Upper lobe of right lung (tissue), 1 donor: ENCODE measurements around the gene NPC2. TPM values are rescaled to one million over a fixed set of nuclear protein-coding genes. Genes with fewer than 3 reads are reported as not detected.
A peak's percentile ranks its signal among the peaks of the same experiment; 100 is the strongest.

Source experiments
- ATAC-seq: fragments of 200-7000 bp; cut with Tn5 transposase; one replicate; pipeline ENCODE4 v1.9.1; 2020; ENCODE audit warnings: mild to moderate bottlenecking, moderate library complexity
- DNase-seq: peaks from one replicate; pipeline ENCODE4 v3.0.0-alpha.2; 2020
- H3K27ac ChIP-seq: fragments of 200-600 bp; one replicate; pipeline ENCODE4 v1.8.0; 2022
- H3K27me3 ChIP-seq: fragments of 200-600 bp; one replicate; pipeline ENCODE4 v1.8.0; 2022; ENCODE audit warnings: mild to moderate bottlenecking
- H3K36me3 ChIP-seq: fragments of 200-600 bp; one replicate; pipeline ENCODE4 v1.8.0; 2022
- H3K4me1 ChIP-seq: fragments of 200-600 bp; one replicate; pipeline ENCODE4 v1.8.0; 2022
- H3K4me3 ChIP-seq: fragments of 200-600 bp; one replicate; pipeline ENCODE4 v1.8.0; 2022; ENCODE audit warnings: mild to moderate bottlenecking
- H3K9me3 ChIP-seq: fragments of 200-600 bp; one replicate; pipeline ENCODE4 v1.8.0; 2022
- CTCF ChIP-seq: fragments of 200-600 bp; IDR thresholded peaks from one replicate; pipeline ENCODE4 v1.8.0; 2022; ENCODE audit warnings: antibody characterized with exemption
- intact Hi-C: fragments of 100-400 bp; cut with DNase I; formaldehyde crosslinking; loops from one replicate; pipeline ENCODE4 v1.11.0; 2022
- total RNA-seq: library from RNA; stranded (reverse); fragmentation: NEBNext Ultra II Directional; extraction: Animal tissue kit (Norgen Biotek cat#: 25700); gene quantifications from one replicate; pipeline ENCODE4 v1.2.1, GENCODE V29; 2021
- donor health status: DM: no; HTN: yes; CAD: no; lungs with severe emphysema.

NPC2 gene
- total RNA-seq, 1 donor from 2014 or later, result 849 TPM

- Histone ChIP-seq H3K9me3 (no peaks in the 10 kb centered on the region), H3K27me3 (no peaks in the 10 kb centered on the region), H3K36me3 (peaks cover 92% of the 10 kb centered on the region), H3K4me1 (no peaks in the 10 kb centered on the region), H3K4me3 (no peak overlapping the region), H3K27ac (no peak overlapping the region)
- intact Hi-C loops, result loop anchor here (5.0 kb wide), 1 partner anchor 117 kb away; no protein-coding TSS in a partner anchor
- DNase-seq (no peak), ATAC-seq (peak; percentile 29)
- TF ChIP-seq CTCF, result peak; percentile 56
Observed at GRCh38 chr14:74478996-74479635, 14.0 kb downstream of the NPC2 start.

GRCh38 chr14:74476607-74477006 lies 16.5 kb downstream of the NPC2 start:
- H3K4me3 ChIP-seq, result no peak overlapping the region
- no peaks in the 10 kb centered on the region for H3K27me3 ChIP-seq
- H3K36me3 ChIP-seq, result peaks cover 92% of the 10 kb centered on the region
- no peak for DNase-seq
- TF ChIP-seq CTCF, result no peak
- no peaks in the 10 kb centered on the region for H3K9me3 ChIP-seq
- ATAC-seq, result no peak
- no peak overlapping the region for H3K27ac ChIP-seq
- H3K4me1 ChIP-seq, result no peaks in the 10 kb centered on the region
- intact Hi-C loops, result loop anchor here (5.0 kb wide), 1 partner anchor 114 kb away; no protein-coding TSS in a partner anchor

- H3K4me3 ChIP-seq, result no peak overlapping the region
- peaks cover 89% of the 10 kb centered on the region for H3K36me3 ChIP-seq
- H3K9me3 ChIP-seq, result no peaks in the 10 kb centered on the region
- TF ChIP-seq CTCF, result no peak
- no peak for DNase-seq
- intact Hi-C loops, result loop anchor here (5.0 kb wide), 1 partner anchor 114 kb away; no protein-coding TSS in a partner anchor
- ATAC-seq, result no peak
- H3K27me3 ChIP-seq, result no peaks in the 10 kb centered on the region
- no peaks in the 10 kb centered on the region for H3K4me1 ChIP-seq
- H3K27ac ChIP-seq, result no peak overlapping the region
Observed at GRCh38 chr14:74476107-74476506, 17.0 kb downstream of the NPC2 start.

- no peak for ATAC-seq
- Histone ChIP-seq H3K27ac (no peak overlapping the region), H3K4me1 (peaks cover under 1% of the 10 kb centered on the region), H3K4me3 (no peak overlapping the region), H3K27me3 (no peaks in the 10 kb centered on the region), H3K9me3 (no peaks in the 10 kb centered on the region), H3K36me3 (peaks cover 85% of the 10 kb centered on the region)
- no peak for TF ChIP-seq CTCF
- DNase-seq, result no peak
- intact Hi-C loops, result loop anchor here (5.0 kb wide), 1 partner anchor 113 kb away; no protein-coding TSS in a partner anchor
Observed at GRCh38 chr14:74475678-74476077, 17.4 kb downstream of the NPC2 start.

- H3K27me3 ChIP-seq, result no peaks in the 10 kb centered on the region
- H3K9me3 ChIP-seq, result no peaks in the 10 kb centered on the region
- peaks cover 71% of the 10 kb centered on the region for H3K36me3 ChIP-seq
- DNase-seq (no peak), ATAC-seq (peak; percentile 10)
- H3K4me1 ChIP-seq, result peaks cover 11% of the 10 kb centered on the region
- intact Hi-C loops, result no loop called here
- no peak for TF ChIP-seq CTCF
- no peak overlapping the region for H3K27ac ChIP-seq
- no peak overlapping the region for H3K4me3 ChIP-seq
Observed at GRCh38 chr14:74474376-74474775, 18.7 kb downstream of the NPC2 start.
